PC-3 (cell line): Measurements from ENCODE around the gene SPHKAP.

Experiments used
- CTCF ChIP-seq: fragments of 300-600 bp; sonication (generic); conservative IDR thresholded peaks from 2 replicates; pipeline ENCODE4 v1.5.1; 2017; ENCODE audit warnings: antibody characterized with exemption, low read depth, mild to moderate bottlenecking, low read length
- EZH2phosphoT487 ChIP-seq: fragments of 300-600 bp; sonication (generic); IDR thresholded peaks from 2 replicates; pipeline ENCODE4 v1.6.1; 2018; ENCODE audit warnings: mild to moderate bottlenecking, antibody characterized with exemption, low read length, borderline replicate concordance

- TF ChIP-seq CTCF (peak; percentile 81), EZH2phosphoT487 (no peak)
Measured at GRCh38 chr2:228048838-228049490, 132.5 kb downstream of the SPHKAP start.
